Nephron progenitor cell (in vitro differentiated cells): Measurements from ENCODE around the gene IQUB.

Experiments
- DNase-seq: peaks from one replicate; pipeline ENCODE4 v3.0.0; 2021
- H3K27ac Mint-ChIP-seq: 2 replicates; pipeline ENCODE4 v1.8.0; 2021; ENCODE audit warnings: mild to moderate bottlenecking, moderate library complexity, mixed read lengths
- H3K27me3 Mint-ChIP-seq: 2 replicates; pipeline ENCODE4 v1.8.0; 2021; ENCODE audit warnings: mild to moderate bottlenecking, low read depth, mixed read lengths; ENCODE audit not compliant: poor library complexity
- H3K36me3 Mint-ChIP-seq: 2 replicates; pipeline ENCODE4 v1.8.0; 2021; ENCODE audit warnings: low read depth, mixed read lengths
- H3K4me1 Mint-ChIP-seq: 2 replicates; pipeline ENCODE4 v1.8.0; 2021; ENCODE audit warnings: mixed read lengths
- H3K4me3 Mint-ChIP-seq: 2 replicates; pipeline ENCODE4 v1.8.0; 2021; ENCODE audit warnings: mild to moderate bottlenecking, moderate library complexity, mixed read lengths
- H3K9me3 Mint-ChIP-seq: 2 replicates; pipeline ENCODE4 v1.8.0; 2021; ENCODE audit warnings: mild to moderate bottlenecking, moderate library complexity, mixed read lengths
- TF ChIP-seq, protein P1 (sequence below): fragments of 200-600 bp; sonication (generic); IDR thresholded peaks from 2 replicates; pipeline ENCODE4 v1.5.0; 2021; ENCODE audit warnings: antibody characterized with exemption

IQUB gene

DNA sequence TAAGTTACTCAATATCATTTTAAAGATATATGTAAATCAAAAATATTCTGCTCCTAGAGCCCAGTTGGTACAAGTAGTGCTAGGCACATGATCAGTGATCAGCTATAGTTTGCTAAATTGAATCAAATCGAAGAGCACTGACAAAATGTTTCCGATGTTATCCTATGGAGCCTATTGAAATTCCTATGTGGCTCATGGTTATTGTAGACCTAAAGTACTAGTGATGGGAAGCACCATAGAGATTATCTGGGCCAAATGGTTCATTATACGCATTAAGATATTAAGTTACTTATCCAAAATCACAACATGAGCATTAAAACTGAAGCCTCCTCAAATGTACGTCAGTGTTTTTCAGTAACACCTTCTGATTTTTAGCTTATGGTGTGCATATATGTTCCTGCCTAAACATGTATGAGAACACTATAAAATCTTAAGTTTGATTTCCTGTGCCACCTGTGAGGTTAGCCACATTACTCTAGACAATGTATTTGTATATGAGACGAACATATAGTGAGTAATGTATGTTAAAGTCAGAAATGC lies 103.2 kb downstream of the IQUB start:
- TF ChIP-seq, protein P1, sequence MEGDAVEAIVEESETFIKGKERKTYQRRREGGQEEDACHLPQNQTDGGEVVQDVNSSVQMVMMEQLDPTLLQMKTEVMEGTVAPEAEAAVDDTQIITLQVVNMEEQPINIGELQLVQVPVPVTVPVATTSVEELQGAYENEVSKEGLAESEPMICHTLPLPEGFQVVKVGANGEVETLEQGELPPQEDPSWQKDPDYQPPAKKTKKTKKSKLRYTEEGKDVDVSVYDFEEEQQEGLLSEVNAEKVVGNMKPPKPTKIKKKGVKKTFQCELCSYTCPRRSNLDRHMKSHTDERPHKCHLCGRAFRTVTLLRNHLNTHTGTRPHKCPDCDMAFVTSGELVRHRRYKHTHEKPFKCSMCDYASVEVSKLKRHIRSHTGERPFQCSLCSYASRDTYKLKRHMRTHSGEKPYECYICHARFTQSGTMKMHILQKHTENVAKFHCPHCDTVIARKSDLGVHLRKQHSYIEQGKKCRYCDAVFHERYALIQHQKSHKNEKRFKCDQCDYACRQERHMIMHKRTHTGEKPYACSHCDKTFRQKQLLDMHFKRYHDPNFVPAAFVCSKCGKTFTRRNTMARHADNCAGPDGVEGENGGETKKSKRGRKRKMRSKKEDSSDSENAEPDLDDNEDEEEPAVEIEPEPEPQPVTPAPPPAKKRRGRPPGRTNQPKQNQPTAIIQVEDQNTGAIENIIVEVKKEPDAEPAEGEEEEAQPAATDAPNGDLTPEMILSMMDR, result no peak
- H3K36me3 Mint-ChIP-seq, result no peaks in the 10 kb centered on the region
- DNase-seq, result no peak
- H3K9me3 Mint-ChIP-seq, result no peaks in the 10 kb centered on the region
- no peaks in the 10 kb centered on the region for H3K27me3 Mint-ChIP-seq
- H3K27ac Mint-ChIP-seq, result no peak overlapping the region
- H3K4me1 Mint-ChIP-seq, result no peaks in the 10 kb centered on the region
- no peak overlapping the region for H3K4me3 Mint-ChIP-seq

DNA sequence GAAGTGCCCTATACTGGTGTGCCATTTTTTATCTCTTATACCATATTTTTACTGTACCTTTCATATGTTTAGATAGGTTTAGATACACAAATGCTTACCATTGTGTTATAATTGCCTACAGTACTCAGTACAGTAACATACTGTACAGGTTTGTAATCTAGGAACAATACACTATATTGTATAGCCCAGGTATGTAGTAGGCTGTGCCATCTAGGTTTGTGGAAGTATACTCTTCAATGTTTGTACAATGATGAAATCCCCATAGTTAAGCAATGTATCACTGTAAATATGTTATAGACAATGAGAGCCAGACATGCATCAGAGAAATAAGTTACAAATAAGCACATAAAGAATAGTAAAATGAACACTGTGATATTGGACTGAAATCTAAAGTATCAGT lies 109.1 kb downstream of the IQUB start:
- Mint-ChIP-seq H3K27me3 (no peaks in the 10 kb centered on the region), H3K9me3 (peaks cover 21% of the 10 kb centered on the region), H3K36me3 (no peaks in the 10 kb centered on the region), H3K4me1 (no peaks in the 10 kb centered on the region), H3K27ac (no peak overlapping the region), H3K4me3 (no peak overlapping the region)
- TF ChIP-seq, protein P1, result no peak
- DNase-seq, result no peak

DNA sequence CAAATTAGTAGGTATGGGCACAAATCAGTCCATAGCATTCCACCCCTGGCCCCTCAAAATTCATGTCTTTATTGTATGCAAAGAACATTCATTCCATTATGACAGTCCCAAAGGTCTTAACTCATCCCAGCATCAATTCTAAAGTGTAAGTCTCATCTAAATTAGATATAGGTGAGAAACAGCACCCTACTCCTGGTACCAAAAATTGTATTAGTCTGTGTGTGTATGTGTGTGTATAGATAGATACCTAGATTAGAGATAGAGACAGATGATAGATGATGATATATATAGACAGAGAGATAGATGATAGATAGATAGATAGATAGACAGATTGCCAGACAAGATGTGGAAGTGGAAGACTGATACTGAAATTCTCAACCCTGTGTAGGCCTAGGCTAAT lies 109.9 kb downstream of the IQUB start:
- H3K4me1 Mint-ChIP-seq, result no peaks in the 10 kb centered on the region
- H3K36me3 Mint-ChIP-seq, result no peaks in the 10 kb centered on the region
- no peaks in the 10 kb centered on the region for H3K27me3 Mint-ChIP-seq
- no peak overlapping the region for H3K4me3 Mint-ChIP-seq
- H3K9me3 Mint-ChIP-seq, result peaks cover 21% of the 10 kb centered on the region
- no peak for DNase-seq
- TF ChIP-seq, protein P1, result no peak
- no peak overlapping the region for H3K27ac Mint-ChIP-seq

DNA sequence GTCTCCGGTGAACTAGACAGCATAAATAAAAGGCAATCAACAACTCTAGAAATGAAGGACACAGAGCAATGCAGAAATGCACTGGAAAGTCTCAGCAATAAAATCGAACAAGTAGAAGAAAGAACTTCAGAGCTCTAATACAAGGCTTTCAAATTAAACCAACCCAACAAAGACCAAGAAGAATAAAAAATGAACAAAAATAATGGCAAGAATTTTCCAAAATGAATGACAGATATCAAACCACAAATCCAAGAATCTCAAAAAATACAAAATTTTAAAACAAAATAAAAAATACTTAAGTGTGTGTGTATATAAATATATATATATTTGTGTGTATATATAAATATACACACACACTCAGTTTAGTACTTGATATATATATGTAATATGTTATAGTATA lies 110.8 kb downstream of the IQUB start:
- Mint-ChIP-seq H3K27me3 (no peaks in the 10 kb centered on the region), H3K9me3 (peaks cover 24% of the 10 kb centered on the region), H3K27ac (no peak overlapping the region), H3K4me3 (no peak overlapping the region), H3K4me1 (no peaks in the 10 kb centered on the region), H3K36me3 (no peaks in the 10 kb centered on the region)
- no peak for DNase-seq
- TF ChIP-seq, protein P1, result no peak

DNA sequence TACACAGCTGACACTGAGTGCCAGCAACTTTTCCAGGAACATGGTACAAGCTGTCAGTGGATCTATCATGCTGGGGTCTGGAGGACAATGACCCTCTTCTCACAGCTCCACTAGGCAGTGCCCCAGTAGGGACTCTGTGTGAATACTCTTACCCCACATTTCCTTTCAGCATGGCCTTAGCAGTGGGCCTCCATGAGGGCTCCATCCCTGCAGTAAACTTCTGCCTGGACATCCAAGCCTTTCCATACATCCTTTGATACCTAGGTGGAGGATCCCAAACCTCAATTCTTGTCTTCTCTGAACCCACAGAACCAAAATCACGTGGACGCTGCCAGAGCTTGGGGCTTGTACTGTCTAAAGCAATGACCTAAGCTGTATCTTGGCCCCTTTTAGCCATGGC lies 116.8 kb downstream of the IQUB start:
- Mint-ChIP-seq H3K27ac (no peak overlapping the region), H3K9me3 (peaks cover 29% of the 10 kb centered on the region), H3K36me3 (no peaks in the 10 kb centered on the region), H3K4me3 (no peak overlapping the region), H3K27me3 (peaks cover 2% of the 10 kb centered on the region), H3K4me1 (no peaks in the 10 kb centered on the region)
- no peak for DNase-seq
- TF ChIP-seq, protein P1, result no peak

DNA sequence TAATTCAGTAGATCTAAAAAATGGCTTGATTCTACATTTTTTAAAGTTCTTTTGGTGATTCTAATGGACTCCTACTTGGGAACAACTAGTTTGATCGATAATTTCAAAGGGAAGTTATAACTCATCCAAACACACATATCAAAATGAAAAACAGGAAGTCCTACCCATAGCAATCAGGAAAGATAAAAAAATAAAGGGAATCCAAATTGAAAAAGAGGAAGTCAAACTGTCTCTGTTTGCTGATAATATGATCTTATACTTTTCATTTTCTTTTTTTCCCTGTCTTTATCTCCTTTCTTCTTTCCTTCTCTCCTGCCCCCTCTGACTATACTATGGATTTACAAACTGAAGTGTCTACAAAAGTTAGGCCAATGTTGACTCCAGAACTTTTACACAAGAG lies 118.8 kb downstream of the IQUB start:
- Mint-ChIP-seq H3K4me3 (no peak overlapping the region), H3K9me3 (peaks cover 21% of the 10 kb centered on the region), H3K36me3 (no peaks in the 10 kb centered on the region), H3K4me1 (no peaks in the 10 kb centered on the region), H3K27me3 (peaks cover 2% of the 10 kb centered on the region), H3K27ac (no peak overlapping the region)
- TF ChIP-seq, protein P1, result no peak
- no peak for DNase-seq
